Neutrophil (primary cell): ENCODE data around the gene ZNF281.

ENCODE experiments used
- H3K27ac ChIP-seq: fragments of 200-600 bp; sonication (generic); 2 replicates; pipeline ENCODE4 v1.5.1; 2016; ENCODE audit warnings: mild to moderate bottlenecking, moderate library complexity
- H3K27me3 ChIP-seq: fragments of 200-600 bp; sonication (generic); 2 replicates; pipeline ENCODE4 v1.6.0; 2016; ENCODE audit warnings: mild to moderate bottlenecking
- H3K36me3 ChIP-seq: fragments of 200-600 bp; sonication (generic); 2 replicates; pipeline ENCODE4 v1.5.1; 2017
- H3K4me1 ChIP-seq, 2 experiments: fragments of 200-600 bp in 1 of 2; sonication (generic) in 1 of 2; 1 replicate in 1 of 2; 2 replicates in 1 of 2; pipeline versions ENCODE4 v1.5.1 to v1.6.1; 2013 to 2016; ENCODE audit warnings: low read depth in 1 of 2, low read length in 1 of 2, mild to moderate bottlenecking in 1 of 2, moderate library complexity in 1 of 2; ENCODE audit not compliant: control insufficient read depth in 1 of 2, insufficient read depth in 1 of 2
- H3K4me3 ChIP-seq, 2 experiments: fragments of 200-600 bp in 1 of 2; sonication (generic) in 1 of 2; 1 replicate in 1 of 2; 2 replicates in 1 of 2; pipeline ENCODE4 v1.5.1; 2013 to 2016; ENCODE audit warnings: low read depth in 1 of 2, low read length in 1 of 2, mild to moderate bottlenecking in 1 of 2, moderate library complexity in 1 of 2
- H3K9me3 ChIP-seq: fragments of 200-600 bp; sonication (generic); 2 replicates; pipeline ENCODE4 v1.5.1; 2016
- TF ChIP-seq, protein P1 (sequence below): fragments of 200-600 bp; sonication (generic); IDR thresholded peaks from 2 replicates; pipeline ENCODE4 v1.5.1; 2016; ENCODE audit warnings: antibody characterized with exemption

ZNF281 gene

DNA sequence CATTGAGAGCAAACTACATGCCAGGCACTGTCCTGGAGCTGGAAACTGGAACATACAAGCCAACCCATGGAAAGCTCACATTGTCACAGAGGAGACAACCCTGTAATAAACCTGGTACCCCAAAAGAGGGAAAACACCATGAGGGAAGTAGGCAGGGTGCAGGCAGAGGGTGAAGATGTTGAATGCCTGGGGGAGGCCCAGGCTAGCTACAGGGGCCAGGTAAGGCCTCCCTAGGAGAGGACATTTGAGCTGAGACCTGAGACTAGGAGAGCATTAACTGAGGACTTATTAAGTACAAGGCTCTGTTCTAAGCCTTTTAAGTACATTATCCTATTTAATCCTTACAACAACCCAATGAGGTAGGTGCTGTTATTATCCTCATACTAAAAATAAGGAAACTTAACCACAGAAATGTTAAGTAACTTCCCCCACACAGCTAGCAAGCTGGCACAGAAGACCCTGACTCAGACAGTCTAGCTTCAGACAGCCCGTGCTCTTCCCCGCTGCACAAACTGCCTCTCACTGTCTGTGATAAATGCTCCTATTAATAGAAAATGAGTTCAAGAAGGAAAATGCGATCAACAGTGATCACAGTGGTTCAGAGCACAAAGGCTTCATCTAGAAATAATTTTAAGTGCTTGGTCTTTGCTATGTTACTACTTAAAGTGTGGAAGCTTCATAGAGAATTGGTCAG lies 41.8 kb downstream of the ZNF281 start:
- H3K9me3 ChIP-seq: no peaks in the 10 kb centered on the region
- no peaks in the 10 kb centered on the region for H3K27me3 ChIP-seq
- no peaks in the 10 kb centered on the region for H3K36me3 ChIP-seq
- TF ChIP-seq, protein P1, sequence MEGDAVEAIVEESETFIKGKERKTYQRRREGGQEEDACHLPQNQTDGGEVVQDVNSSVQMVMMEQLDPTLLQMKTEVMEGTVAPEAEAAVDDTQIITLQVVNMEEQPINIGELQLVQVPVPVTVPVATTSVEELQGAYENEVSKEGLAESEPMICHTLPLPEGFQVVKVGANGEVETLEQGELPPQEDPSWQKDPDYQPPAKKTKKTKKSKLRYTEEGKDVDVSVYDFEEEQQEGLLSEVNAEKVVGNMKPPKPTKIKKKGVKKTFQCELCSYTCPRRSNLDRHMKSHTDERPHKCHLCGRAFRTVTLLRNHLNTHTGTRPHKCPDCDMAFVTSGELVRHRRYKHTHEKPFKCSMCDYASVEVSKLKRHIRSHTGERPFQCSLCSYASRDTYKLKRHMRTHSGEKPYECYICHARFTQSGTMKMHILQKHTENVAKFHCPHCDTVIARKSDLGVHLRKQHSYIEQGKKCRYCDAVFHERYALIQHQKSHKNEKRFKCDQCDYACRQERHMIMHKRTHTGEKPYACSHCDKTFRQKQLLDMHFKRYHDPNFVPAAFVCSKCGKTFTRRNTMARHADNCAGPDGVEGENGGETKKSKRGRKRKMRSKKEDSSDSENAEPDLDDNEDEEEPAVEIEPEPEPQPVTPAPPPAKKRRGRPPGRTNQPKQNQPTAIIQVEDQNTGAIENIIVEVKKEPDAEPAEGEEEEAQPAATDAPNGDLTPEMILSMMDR: no peak
- peaks cover 71 to 75% of the 10 kb centered on the region in 2 experiments for H3K4me1 ChIP-seq
- H3K4me3 ChIP-seq: peak overlapping the region; percentile 40 to 41
- H3K27ac ChIP-seq: peak overlapping the region; percentile 85

- Histone ChIP-seq H3K27me3 (no peaks in the 10 kb centered on the region), H3K9me3 (no peaks in the 10 kb centered on the region), H3K36me3 (no peaks in the 10 kb centered on the region), H3K4me1 (peaks cover 82 to 84% of the 10 kb centered on the region in 2 experiments), H3K27ac (peak overlapping the region; percentile 85), H3K4me3 (no peak overlapping the region)
- TF ChIP-seq, protein P1: no peak
These were observed 43.1 kb downstream of the ZNF281 start for GRCh38 chr1:200366577-200367253.

GRCh38 chr1:200365897-200366426 lies 43.9 kb downstream of the ZNF281 start:
- Histone ChIP-seq H3K27me3 (no peaks in the 10 kb centered on the region), H3K9me3 (no peaks in the 10 kb centered on the region), H3K4me1 (peaks cover 89 to 90% of the 10 kb centered on the region in 2 experiments), H3K4me3 (no peak overlapping the region), H3K36me3 (no peaks in the 10 kb centered on the region), H3K27ac (peak overlapping the region; percentile 85)
- TF ChIP-seq, protein P1: no peak

- Histone ChIP-seq H3K4me3 (peak overlapping the region in 1 of 2 experiments; percentile 29), H3K9me3 (no peaks in the 10 kb centered on the region), H3K27me3 (no peaks in the 10 kb centered on the region), H3K36me3 (no peaks in the 10 kb centered on the region), H3K27ac (peak overlapping the region; percentile 91), H3K4me1 (peaks cover 99 to 100% of the 10 kb centered on the region in 2 experiments)
- TF ChIP-seq, protein P1: no peak
These were observed 45.0 kb downstream of the ZNF281 start for GRCh38 chr1:200364831-200365230.

GRCh38 chr1:200364091-200364759 lies 45.6 kb downstream of the ZNF281 start:
- peak overlapping the region; percentile 91 for H3K27ac ChIP-seq

More at GRCh38 chr1:200364091-200364759, 45.6 kb downstream of the ZNF281 start:
- TF ChIP-seq, protein P1: no peak
- Histone ChIP-seq H3K36me3 (no peaks in the 10 kb centered on the region), H3K27me3 (no peaks in the 10 kb centered on the region), H3K4me1 (peaks cover 100% of the 10 kb centered on the region in 2 experiments), H3K4me3 (peak overlapping the region in 1 of 2 experiments; percentile 29), H3K9me3 (no peaks in the 10 kb centered on the region)
